ENCODE measurements around the gene PARP8. TPM values are rescaled to one million over a fixed set of nuclear protein-coding genes. Genes with fewer than 3 reads are reported as not detected.

PARP8 gene
- total RNA-seq, 1 donor from 2014 or later = 3.8 TPM

- DNase-seq (ENCODE audit: low read depth) = no peak
Measured at GRCh38 chr5:50836356-50836755, 169.9 kb downstream of the PARP8 start.

GRCh38 chr5:50839472-50839871 lies 173.0 kb downstream of the PARP8 start:
- no peak for DNase-seq (ENCODE audit: low read depth)

- DNase-seq (ENCODE audit: low read depth) = no peak
Measured at GRCh38 chr5:50843091-50843490, 176.7 kb downstream of the PARP8 start.

GRCh38 chr5:50846261-50846660 lies 179.8 kb downstream of the PARP8 start:
- DNase-seq (ENCODE audit: low read depth) = no peak

GRCh38 chr5:50849554-50849953 lies 183.1 kb downstream of the PARP8 start:
- no peak for DNase-seq (ENCODE audit: low read depth)

GRCh38 chr5:50853151-50853550 lies 186.7 kb downstream of the PARP8 start:
- DNase-seq (ENCODE audit: low read depth) = no peak

- DNase-seq (ENCODE audit: low read depth) = no peak
Measured at GRCh38 chr5:50854082-50854481, 187.6 kb downstream of the PARP8 start.

- DNase-seq (ENCODE audit: low read depth) = no peak
Measured at GRCh38 chr5:50855001-50855400, 188.6 kb downstream of the PARP8 start.

- no peak for DNase-seq (ENCODE audit: low read depth)
Measured at GRCh38 chr5:50856401-50857119, 190.1 kb downstream of the PARP8 start.

- no peak for DNase-seq (ENCODE audit: low read depth)
Measured at GRCh38 chr5:50863534-50864170, 197.2 kb downstream of the PARP8 start.

- DNase-seq (ENCODE audit: low read depth) = no peak
Measured at GRCh38 chr5:50864466-50864865, 198.0 kb downstream of the PARP8 start.

- no peak for DNase-seq (ENCODE audit: low read depth)
Measured at GRCh38 chr5:50866415-50866814, 200.0 kb downstream of the PARP8 start.

- no peak for DNase-seq (ENCODE audit: low read depth)
Measured at GRCh38 chr5:50867140-50867539, 200.7 kb downstream of the PARP8 start.

GRCh38 chr5:50873595-50874277 lies 207.3 kb downstream of the PARP8 start:
- DNase-seq (ENCODE audit: low read depth) = no peak

GRCh38 chr5:50874306-50875001 lies 208.0 kb downstream of the PARP8 start:
- DNase-seq (ENCODE audit: low read depth) = peak; percentile 30

GRCh38 chr5:50875002-50875344 lies 208.5 kb downstream of the PARP8 start:
- no peak for DNase-seq (ENCODE audit: low read depth)

- DNase-seq (ENCODE audit: low read depth) = no peak
Measured at GRCh38 chr5:50878470-50878869, 212.0 kb downstream of the PARP8 start.

- no peak for DNase-seq (ENCODE audit: low read depth)
Measured at GRCh38 chr5:50881407-50881806, 215.0 kb downstream of the PARP8 start.

- no peak for DNase-seq (ENCODE audit: low read depth)
Measured at GRCh38 chr5:50886657-50887345, 220.4 kb downstream of the PARP8 start.

GRCh38 chr5:50887889-50888633 lies 221.6 kb downstream of the PARP8 start:
- no peak for DNase-seq (ENCODE audit: low read depth)

- no peak for DNase-seq (ENCODE audit: low read depth)
Measured at GRCh38 chr5:50888751-50889150, 222.3 kb downstream of the PARP8 start.
